ENCODE measurements around the gene HNRNPA1L2.
A peak's percentile ranks its signal among the peaks of the same experiment; 100 is the strongest.
"Not testable (repeated sequence)": the region's sequence is repeated elsewhere in the genome, so short reads cannot be mapped to it uniquely, and the experiment has no call there.

The HNRNPA1L2 gene

GRCh38 chr13:52642131-52642530 is at the start of gene HNRNPA1L2:
HNRNPA1L2 (plus strand) TSS chr13:52642431; CDS start chr13:52642493, 62 bp downstream.
- no peak for DNase-seq

DNA sequence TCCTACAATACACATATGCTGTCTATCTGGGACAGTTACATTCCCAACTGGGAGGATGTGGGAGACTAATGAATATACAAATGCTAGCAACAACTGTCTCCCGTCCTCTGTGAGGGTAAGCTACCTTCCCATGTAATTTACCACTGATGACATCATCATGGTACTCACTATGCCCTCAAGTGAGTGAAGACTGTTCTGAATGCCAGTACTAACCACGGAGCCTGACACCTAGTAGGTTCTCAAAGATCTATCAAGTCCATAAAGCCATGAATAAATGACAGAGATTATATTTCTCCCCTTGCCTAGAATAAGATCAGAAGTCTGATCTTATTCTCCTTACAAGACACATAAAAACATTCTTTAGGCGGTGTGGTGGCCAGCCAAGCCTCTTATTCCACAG is 49.1 kb upstream of the HNRNPA1L2 start:
- DNase-seq = not testable (repeated sequence)

DNA sequence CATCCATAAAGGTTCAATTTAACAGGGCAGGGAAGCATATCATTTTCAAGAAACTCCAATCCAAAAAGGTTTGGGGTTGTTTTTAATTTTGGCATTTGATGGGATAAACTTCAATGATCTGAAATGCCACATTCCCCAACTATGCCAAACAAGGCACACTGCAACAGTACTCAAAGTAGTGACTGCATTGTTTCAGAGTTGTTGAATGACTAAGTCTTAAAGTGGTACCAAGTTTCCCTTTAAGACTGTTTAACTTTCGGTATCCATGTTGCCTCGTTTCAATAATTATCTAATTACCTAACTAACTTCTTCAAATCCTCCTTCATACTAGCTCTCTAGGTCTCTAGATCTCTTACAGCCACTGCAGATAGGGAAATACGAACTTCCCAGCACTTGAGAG is 48.4 kb upstream of the HNRNPA1L2 start:
- not testable (repeated sequence) for DNase-seq

DNA sequence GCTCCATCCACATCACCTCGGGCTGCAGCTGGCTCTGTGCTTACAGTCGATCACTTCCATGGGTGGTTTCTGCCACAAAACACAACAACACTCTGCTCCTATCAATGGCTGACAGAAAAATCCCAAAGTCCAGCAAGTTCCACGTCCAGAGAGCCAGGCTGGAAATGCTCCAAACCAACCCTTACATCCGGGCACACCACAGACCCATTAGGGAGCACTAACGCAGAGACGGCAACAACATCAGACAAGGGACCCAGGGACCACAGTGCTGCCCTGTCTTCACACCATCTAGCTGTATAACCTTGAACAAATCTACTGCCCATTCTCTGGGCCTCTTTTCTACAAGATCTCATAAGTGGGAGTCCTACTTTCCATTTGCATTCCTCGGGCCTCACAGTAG is 47.9 kb upstream of the HNRNPA1L2 start:
- DNase-seq = not testable (repeated sequence)

- no peak for DNase-seq
Observed at GRCh38 chr13:52597676-52598075, 44.6 kb upstream of the HNRNPA1L2 start.

- no peak for DNase-seq
Observed at GRCh38 chr13:52599037-52599847, 43.0 kb upstream of the HNRNPA1L2 start.

DNA sequence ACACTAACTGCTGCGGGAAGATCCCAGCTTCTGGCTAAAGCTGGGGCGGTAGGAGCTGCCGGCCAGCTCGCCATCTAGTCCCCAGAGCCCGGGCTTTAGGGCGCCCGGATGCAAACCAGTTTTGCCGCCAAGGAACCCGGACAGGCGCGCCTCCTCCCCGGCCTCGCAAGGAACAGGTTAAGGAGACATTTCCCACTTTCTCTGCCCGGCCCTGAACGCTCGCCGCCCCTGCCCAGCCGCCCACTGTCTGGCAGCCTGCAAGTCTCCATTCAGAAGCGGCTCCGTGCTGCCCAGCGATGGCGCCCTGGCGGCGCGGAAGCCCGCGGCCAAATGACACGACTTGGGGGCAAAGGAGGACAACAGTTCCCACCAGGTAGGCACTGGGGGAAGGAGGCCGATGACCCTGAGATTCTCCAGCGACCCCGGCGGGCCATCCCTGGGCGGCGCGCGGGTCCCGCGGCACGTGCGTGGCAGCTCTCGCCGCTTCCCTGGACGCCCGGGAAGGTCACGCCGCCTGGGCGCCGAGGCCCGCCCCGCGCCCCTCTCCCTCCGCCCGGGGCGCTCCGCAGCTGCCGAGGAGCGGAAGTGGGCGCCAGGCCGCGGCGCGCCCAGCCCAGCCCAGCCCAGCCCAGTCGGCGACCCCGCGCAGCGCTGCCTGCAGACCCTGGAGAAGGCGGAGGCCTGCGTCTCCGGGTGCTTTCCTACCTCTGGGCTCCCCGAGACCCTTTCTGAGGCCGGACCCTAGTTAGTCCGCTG is 42.2 kb upstream of the HNRNPA1L2 start:
- no peak for DNase-seq

DNA sequence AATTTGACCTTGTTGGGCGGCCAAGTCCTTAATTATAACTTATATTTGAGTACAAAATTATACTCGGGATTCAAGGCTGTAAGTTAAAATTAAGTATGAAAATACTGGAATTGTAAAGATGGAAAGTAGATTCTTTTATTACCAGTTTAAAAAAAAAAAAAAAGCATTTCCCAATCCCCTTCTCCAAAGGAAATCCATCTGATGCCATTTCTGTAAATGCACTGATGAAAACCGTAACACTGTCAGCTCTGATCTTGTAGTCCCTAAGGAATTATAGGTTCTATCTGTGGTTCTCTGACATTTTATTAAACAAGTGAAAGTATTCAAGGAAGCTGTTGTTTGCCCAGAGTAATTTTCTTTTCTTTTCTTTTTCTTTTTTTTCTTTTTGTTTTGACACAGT is 41.6 kb upstream of the HNRNPA1L2 start:
- DNase-seq = no peak

- DNase-seq = not testable (repeated sequence)
Observed at GRCh38 chr13:52603316-52603715, 38.9 kb upstream of the HNRNPA1L2 start.

DNA sequence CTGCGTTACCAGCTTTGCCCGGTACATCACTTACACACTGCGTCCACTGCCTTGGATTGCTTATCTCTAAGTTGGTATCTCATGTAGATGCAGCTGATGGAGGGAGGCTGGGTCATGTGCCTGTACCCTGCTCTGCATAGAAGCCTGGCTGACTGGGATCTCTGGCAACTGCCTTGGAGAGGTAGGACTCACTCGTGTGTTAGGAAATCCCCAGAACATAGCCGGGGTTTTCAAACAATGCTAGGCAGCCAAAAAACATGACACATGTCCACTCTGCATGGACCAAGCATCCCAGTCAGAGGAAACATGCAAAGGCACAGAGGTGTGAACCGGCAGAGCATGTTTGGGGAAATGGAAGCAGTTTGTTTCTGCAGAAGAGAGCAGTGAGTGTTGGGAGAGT is 36.1 kb upstream of the HNRNPA1L2 start:
- not testable (repeated sequence) for DNase-seq

- not testable (repeated sequence) for DNase-seq
Observed at GRCh38 chr13:52606795-52607194, 35.4 kb upstream of the HNRNPA1L2 start.

DNA sequence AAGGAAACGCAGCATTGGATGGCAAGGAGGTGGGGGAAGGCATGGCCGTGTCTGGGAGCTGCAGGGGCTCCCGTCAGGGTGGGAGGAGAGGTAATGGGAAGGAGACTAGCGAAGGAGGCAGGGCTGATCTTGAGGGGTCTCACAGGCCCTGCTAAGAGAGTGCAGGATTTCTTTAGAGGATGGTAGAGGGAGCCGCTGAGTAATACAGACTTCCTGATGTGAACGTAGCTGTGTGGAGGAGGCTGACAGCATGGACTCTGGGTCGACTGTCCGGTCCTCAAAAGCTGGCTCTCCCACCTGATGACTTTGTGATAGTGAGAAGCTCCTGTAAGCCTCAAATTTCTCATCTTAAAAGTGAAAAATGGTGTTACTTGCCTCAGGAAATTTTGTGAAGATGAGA is 34.0 kb upstream of the HNRNPA1L2 start:
- not testable (repeated sequence) for DNase-seq

DNA sequence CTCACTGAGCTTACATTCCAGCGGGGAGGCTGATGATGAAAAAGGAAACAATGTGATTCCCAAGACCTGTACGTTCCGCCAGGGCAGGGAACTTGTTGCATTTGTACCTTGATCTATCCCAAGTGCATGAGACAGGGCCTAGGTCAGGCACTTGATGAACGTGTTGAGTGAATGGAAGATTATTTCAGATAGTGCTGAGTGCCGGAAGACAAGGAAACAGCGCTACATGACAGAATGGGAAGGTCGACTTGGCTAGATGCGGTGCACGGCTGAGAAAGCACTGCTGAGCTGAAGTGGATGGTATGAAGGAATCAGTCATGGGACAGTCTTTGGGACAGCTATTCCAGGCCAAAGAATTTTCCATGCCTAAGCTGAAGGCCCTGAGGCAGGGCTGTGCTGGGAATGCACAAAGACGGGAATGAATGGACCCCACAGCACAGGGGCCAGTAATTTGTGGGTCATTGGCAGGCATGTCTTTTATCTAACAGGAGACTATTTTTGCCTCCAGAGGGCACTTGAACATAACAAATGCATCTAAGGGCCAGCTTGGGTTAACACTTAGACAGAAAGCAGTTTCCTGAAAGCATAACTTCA is 33.1 kb upstream of the HNRNPA1L2 start:
- DNase-seq = not testable (repeated sequence)

DNA sequence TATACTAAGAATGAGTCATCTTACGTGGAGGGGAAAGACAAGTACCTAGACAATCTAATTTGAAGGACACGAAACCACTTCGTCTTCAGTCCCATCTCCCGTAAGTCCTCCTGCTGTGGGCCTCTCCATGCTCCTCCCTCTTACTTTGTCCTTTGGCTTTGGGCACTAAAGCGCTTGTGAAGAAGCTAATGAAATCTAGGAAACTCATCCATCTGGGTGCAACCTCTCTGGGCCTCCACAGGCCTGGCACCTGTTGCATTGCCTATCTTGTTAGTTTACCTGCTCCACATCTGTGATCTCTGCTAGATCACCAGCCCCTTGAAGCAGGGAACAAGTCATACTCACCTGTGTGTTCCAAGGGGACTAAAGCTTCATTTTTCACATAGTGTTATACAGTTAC is 32.1 kb upstream of the HNRNPA1L2 start:
- DNase-seq = not testable (repeated sequence)

GRCh38 chr13:52615134-52615801 is 27.0 kb upstream of the HNRNPA1L2 start:
- no peak for DNase-seq

DNA sequence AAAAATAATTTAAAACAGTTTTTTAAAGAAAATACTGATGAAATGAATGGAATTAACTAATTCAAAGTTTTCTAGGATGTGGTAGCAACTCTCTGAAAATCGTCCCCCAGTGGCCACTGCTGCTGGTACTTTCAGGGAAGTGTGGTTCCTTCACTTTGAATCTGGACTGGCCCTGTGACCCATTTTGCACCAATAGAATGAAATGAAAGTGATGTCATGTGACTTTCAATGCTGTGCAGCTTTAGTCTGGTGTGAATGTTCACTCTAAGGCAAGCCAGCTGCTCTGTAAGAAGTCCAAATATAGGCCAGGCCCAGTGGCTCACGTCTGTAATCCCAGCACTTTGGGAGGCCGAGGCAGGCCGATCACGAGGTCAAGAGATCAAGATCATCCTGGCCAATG is 26.4 kb upstream of the HNRNPA1L2 start:
- DNase-seq = no peak

GRCh38 chr13:52617070-52618060 is 24.9 kb upstream of the HNRNPA1L2 start:
- peak; percentile 43 for DNase-seq

DNA sequence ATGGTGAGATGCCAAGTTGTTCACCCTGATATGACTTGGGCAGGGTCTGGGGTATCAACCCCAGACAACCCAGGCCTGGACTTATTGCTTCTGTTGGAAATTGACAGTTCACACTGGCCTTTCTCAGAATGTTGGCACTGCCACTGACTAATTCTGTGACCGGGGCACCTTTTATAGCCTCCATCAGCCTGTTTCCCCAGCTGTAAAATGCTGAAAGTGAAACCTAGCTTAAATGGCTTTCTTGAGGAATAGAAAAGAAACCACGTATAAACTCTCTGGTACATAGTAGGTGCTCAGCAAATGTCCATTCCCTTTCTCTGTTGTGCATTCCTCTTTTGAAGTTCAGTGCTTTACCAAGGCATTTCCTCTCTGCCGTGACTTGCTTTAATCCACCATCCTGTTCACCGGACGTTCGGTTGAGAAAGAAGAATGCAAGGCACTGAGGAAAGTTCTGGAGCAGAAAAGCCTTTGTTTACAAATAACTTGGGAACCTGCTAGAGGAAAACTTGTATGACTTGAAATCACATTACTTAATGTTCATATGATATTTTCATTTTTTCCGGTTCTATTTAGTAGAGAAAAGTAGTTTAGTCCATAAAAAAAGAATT is 11.0 kb upstream of the HNRNPA1L2 start:
- not testable (repeated sequence) for DNase-seq

DNA sequence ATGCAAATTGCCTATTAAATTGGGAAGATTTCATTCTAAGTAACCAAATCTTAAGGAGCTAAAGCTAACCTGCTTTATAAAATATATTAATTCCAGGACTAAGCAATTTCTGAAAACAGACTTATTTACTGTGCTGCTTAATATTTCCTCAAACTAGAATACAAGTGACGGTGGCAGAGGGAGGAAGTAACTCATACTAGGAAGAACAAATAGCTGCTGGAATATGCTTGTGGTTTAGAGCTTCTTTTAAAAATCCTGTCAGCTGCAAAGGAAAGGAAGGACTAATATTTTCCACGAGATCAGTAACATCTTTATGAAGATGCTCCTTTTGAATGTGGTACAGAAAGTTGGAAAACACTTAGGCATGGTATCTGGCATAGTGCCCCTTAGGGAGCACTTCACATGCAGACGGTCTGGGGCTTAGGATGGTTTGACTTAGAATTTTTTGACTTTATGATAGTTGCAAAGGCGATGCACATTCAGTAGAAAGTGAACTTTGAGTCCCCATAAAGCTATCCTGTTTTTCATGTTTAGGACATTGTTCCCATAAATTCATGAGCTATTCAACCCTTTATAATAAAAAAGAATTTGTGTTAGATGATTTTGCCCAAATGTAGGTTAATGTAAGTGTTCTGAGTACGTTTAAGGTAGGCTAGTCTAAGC is 3.4 kb upstream of the HNRNPA1L2 start:
- DNase-seq = no peak

- no peak for DNase-seq
Observed at GRCh38 chr13:52644108-52644507, 1.9 kb downstream of the HNRNPA1L2 start.

- DNase-seq = no peak
Observed at GRCh38 chr13:52646967-52647366, 4.7 kb downstream of the HNRNPA1L2 start.

Measured in NCI-H524 treated with DMSO at 0.1 percent for 48 hours (cell line).